KOPT-K1 (cell line): ENCODE measurements around the gene RFXANK.
"Not testable (repeated sequence)": the region's sequence is repeated elsewhere in the genome, so short reads cannot be mapped to it uniquely, and the experiment has no call there.

Source experiments
- H3K27ac ChIP-seq: fragments of 200-600 bp; sonication (generic); 2 replicates; pipeline ENCODE4 v1.5.1; 2016; ENCODE audit warnings: antibody characterized with exemption, mild to moderate bottlenecking, low read depth, low read length; ENCODE audit not compliant: poor library complexity, severe bottlenecking
- H3K36me3 ChIP-seq: fragments of 200-600 bp; sonication (generic); 2 replicates; pipeline ENCODE4 v1.5.1; 2017; ENCODE audit warnings: antibody characterized with exemption, mild to moderate bottlenecking, low read length, moderate library complexity; ENCODE audit not compliant: insufficient read depth
- H3K9me3 ChIP-seq: fragments of 200-600 bp; sonication (generic); 2 replicates; pipeline ENCODE4 v1.5.1; 2017; ENCODE audit warnings: antibody characterized with exemption, low read length, mild to moderate bottlenecking; ENCODE audit not compliant: insufficient read depth, poor library complexity, severe bottlenecking

RFXANK gene

GRCh38 chr19:19211499-19212420 lies 19.7 kb downstream of the RFXANK start, which contains the start of gene NCAN:
Gene NCAN (plus strand): TSS chr19:19211958. CDS start chr19:19216954, 4,996 bp downstream.
- H3K27ac ChIP-seq, result no peak within 1 kb of the TSS
- H3K36me3 ChIP-seq, result no peaks in the 10 kb centered on the region
- H3K9me3 ChIP-seq, result no peaks in the 10 kb centered on the region

- Histone ChIP-seq H3K36me3 (no peaks in the 10 kb centered on the region), H3K27ac (no peak overlapping the region), H3K9me3 (no peaks in the 10 kb centered on the region)
Observed at GRCh38 chr19:19212916-19213315, 20.9 kb downstream of the RFXANK start.

DNA sequence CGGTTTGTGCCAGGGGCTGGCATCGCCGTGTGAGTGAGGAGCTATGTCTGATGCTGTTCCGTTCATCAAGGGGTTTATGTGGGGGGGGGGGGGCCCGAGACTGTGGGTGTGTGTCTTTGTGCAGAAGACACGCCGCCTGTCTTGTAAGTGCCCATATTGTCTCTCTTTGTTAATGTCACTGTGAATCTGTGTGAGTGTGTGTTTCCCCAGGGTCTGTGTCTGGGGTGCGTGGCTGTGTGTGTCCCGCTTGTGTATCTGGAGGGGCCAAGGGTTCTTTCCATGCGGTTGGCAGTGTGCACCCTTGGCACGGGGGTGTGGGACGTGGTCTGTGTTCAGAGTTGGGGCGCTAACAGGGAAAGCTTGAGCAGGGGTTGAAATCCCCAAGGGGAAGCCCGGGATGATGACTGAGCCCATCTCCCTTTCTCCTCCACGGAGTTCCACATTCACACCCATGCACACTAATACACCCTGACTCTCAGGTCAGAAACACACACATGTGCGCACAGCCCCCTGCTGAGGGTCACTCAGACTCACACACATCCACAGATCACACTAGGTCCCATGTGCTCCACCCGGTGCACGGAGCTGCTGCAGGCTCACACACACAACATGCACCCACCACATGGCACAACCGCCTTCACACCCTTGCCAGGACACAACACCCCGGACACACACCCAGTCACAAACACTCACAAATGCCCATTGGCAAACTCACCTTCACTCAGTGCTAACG lies 21.5 kb downstream of the RFXANK start:
- Histone ChIP-seq H3K27ac (no peak overlapping the region), H3K9me3 (no peaks in the 10 kb centered on the region), H3K36me3 (no peaks in the 10 kb centered on the region)

- Histone ChIP-seq H3K27ac (no peak overlapping the region), H3K9me3 (no peaks in the 10 kb centered on the region), H3K36me3 (no peaks in the 10 kb centered on the region)
Observed at GRCh38 chr19:19214159-19214490, 22.1 kb downstream of the RFXANK start.

DNA sequence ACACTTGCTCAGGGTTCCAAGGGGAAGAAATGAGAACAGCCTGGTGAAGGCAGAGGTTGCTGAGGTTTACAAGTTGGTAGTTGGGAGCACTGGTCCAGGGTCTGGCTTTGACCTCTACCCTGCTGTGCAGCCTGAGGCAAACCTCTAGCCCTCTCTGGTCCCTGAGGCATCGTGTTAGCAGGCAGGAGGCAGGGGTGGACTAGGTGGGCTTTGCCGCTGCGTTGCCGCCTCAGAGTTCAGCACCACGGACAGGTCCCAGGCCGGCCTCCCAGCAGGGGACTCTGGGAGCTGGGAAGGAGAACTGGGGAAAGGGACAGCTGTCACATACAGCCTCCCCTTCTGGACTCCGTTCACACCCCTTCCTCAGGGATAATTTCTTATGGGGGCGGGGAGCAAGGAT lies 22.8 kb downstream of the RFXANK start:
- no peak overlapping the region for H3K27ac ChIP-seq
- H3K36me3 ChIP-seq, result no peaks in the 10 kb centered on the region
- no peaks in the 10 kb centered on the region for H3K9me3 ChIP-seq

DNA sequence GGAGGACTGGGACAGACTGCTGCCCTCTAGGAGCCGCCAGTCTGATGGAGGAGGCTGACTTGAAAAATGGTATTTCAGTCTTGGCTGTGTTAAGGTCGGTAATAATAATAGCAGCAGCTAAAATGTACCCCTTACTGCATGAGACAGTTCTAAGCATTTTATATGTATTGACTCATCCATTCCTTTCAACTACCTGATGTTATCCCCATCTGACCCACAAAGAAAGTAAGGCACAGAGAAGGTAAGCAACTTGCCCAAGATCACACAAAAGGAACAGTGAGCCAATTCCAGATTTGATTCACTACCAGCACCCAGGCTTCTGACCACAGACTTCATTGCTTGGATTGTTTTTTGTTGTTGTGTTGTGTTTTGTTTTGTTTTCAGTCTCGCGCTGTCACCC lies 23.7 kb downstream of the RFXANK start:
- Histone ChIP-seq H3K9me3 (no peaks in the 10 kb centered on the region), H3K27ac (no peak overlapping the region), H3K36me3 (no peaks in the 10 kb centered on the region)

DNA sequence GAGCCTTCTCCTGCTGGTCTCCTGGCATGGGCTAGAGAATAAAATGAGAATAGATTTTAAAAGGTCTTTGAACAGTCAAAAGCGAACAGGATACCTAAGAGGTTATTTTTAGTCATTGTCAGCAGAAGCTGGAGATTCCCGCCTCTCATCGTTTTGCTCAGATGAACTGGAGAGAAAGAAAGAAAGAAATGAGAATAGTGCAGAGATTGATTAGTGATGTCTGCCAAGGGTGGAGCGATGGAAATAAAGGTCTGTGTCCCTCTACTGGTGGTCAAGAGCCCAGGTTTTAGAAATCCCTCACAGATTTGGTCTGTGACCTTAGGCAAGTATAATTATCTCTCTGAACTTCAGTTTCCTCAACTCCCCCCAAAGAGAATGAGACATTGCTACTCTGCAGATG lies 25.0 kb downstream of the RFXANK start:
- Histone ChIP-seq H3K27ac (no peak overlapping the region), H3K9me3 (no peaks in the 10 kb centered on the region)

GRCh38 chr19:19218911-19219310 lies 26.9 kb downstream of the RFXANK start:
- Histone ChIP-seq H3K27ac (no peak overlapping the region), H3K9me3 (no peaks in the 10 kb centered on the region), H3K36me3 (no peaks in the 10 kb centered on the region)

More for the DNA sequence above, 25.0 kb downstream of the RFXANK start:
- H3K36me3 ChIP-seq, result no peaks in the 10 kb centered on the region

- H3K36me3 ChIP-seq, H3K9me3 ChIP-seq, H3K27ac ChIP-seq: not testable (repeated sequence)
Observed at GRCh38 chr19:19221000-19221399, 28.9 kb downstream of the RFXANK start.

DNA sequence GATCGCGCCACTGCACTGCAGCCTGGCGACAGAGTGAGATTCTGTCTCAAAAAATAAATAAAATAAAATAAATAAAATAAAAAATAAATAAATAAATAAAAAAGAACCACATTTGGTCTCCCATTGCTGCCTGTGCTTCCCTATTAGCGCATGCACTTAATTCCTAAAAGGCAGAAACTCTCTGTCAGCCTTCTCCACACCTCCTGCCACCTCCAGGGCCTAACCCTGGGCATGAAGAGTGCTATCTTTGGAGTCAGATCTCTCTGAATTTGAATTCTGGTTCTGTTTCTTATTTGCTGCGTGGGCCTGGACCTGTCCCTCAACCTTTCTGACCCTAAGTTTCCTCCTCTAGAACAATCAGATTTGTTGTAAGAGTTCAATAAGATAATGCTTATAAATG lies 31.0 kb downstream of the RFXANK start:
- Histone ChIP-seq H3K36me3 (no peaks in the 10 kb centered on the region), H3K9me3 (no peaks in the 10 kb centered on the region), H3K27ac (no peak overlapping the region)

DNA sequence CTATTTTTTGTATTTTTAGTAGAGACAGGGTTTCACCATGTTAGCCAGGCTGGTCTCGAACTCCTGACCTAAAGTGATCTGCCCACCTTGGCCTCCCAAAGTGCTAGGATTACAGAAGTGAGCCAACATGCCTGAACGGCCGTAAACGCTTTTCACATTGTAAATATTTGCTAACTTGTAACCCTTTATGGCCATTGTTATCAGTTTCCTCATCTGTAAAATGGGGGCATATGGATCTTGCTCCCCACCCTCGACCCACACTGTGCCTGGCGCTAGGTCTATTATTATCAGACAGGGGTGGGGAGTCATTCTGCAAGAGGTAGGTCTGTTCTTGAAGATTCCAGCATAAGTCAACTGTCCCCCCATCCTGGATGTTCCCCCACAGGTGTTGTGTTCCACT lies 31.6 kb downstream of the RFXANK start:
- H3K27ac ChIP-seq, result no peak overlapping the region
- no peaks in the 10 kb centered on the region for H3K36me3 ChIP-seq
- no peaks in the 10 kb centered on the region for H3K9me3 ChIP-seq

- H3K9me3 ChIP-seq, result no peaks in the 10 kb centered on the region
- no peak overlapping the region for H3K27ac ChIP-seq
- H3K36me3 ChIP-seq, result no peaks in the 10 kb centered on the region
Observed at GRCh38 chr19:19224150-19224851, 32.2 kb downstream of the RFXANK start.

GRCh38 chr19:19224852-19225494 lies 32.9 kb downstream of the RFXANK start:
- Histone ChIP-seq H3K36me3 (no peaks in the 10 kb centered on the region), H3K27ac (no peak overlapping the region), H3K9me3 (no peaks in the 10 kb centered on the region)

GRCh38 chr19:19226204-19226603 lies 34.1 kb downstream of the RFXANK start:
- no peak overlapping the region for H3K27ac ChIP-seq
- no peaks in the 10 kb centered on the region for H3K36me3 ChIP-seq
- H3K9me3 ChIP-seq, result no peaks in the 10 kb centered on the region

GRCh38 chr19:19226663-19227062 lies 34.6 kb downstream of the RFXANK start:
- Histone ChIP-seq H3K9me3 (no peaks in the 10 kb centered on the region), H3K36me3 (no peaks in the 10 kb centered on the region), H3K27ac (no peak overlapping the region)
